ENCODE measurements around the gene STX5. TPM values are rescaled to one million over a fixed set of nuclear protein-coding genes. Genes with fewer than 3 reads are reported as not detected.

The STX5 gene
- total and polyA plus RNA-seq, 9 of the 15 experiments (the other 6 are each of a cell fraction or from before 2014, with no cell fraction given), result 2.8 to 28.6 (median 23.7) TPM

GRCh38 chr11:62771144-62772021, 60.5 kb downstream of the STX5 start, which contains the start of gene TAF6L (continued):
- TF ChIP-seq TSHZ1 (CRISPR knock-in tag; IDR thresholded peaks at IDR 0.05) (no peak), CREB1 (IDR thresholded peaks at IDR 0.05) (0 out of 2 replicates have a peak, but pooled peaks have one; percentile 34), CREB1 (CRISPR knock-in tag; IDR thresholded peaks at IDR 0.05) (no peak; the same call in 1 of the 2 replicates), EGR1 (conservative IDR thresholded peaks at IDR 0.05) (peak; percentile 98), HMG20A (CRISPR knock-in tag; conservative IDR thresholded peaks at IDR 0.05) (no peak), SP1 (CRISPR knock-in tag; IDR thresholded peaks at IDR 0.05) (peak; percentile 83), MAFK (IDR thresholded peaks at IDR 0.05; ENCODE audit: low read length) (peak; percentile 4; the same call in 1 of the 2 replicates), ZNF318 (IDR thresholded peaks at IDR 0.05; ENCODE audit: borderline replicate concordance in 1 of 2, low read depth in 1 of 2) (no peak), ETV1 (tag; conservative IDR thresholded peaks at IDR 0.05; ENCODE audit: low read depth) (0 out of 2 replicates have a peak, but pooled peaks have one; percentile 2), CHD1 (IDR thresholded peaks at IDR 0.05; ENCODE audit: low read length) (peak; percentile 8), E2F5 (CRISPR knock-in tag; IDR thresholded peaks at IDR 0.05) (no peak), TCF7L2 (IDR thresholded peaks at IDR 0.05; ENCODE audit: low read depth, low read length) (no peak), MXD1 (CRISPR knock-in tag; IDR thresholded peaks at IDR 0.05; ENCODE audit: borderline replicate concordance, poor library complexity, severe bottlenecking) (no peak)

Measured in K562 (cell line).